ENCODE data around the gene TEX30.

Gene TEX30

GRCh38 chr13:102721800-102722231, 51.8 kb downstream of the TEX30 start:
- FAIRE-seq = no peak
- DNase-seq (ENCODE audit: insufficient read length, low spot score) = no peak

- DNase-seq (ENCODE audit: insufficient read length, low spot score) = no peak
- FAIRE-seq = no peak
Measured at GRCh38 chr13:102718746-102719145, 54.8 kb downstream of the TEX30 start.

All from GM19239 (cell line).